Nephron progenitor cell (in vitro differentiated cells): ENCODE measurements around the gene LRFN4.

Source experiments
- DNase-seq: peaks from one replicate; pipeline ENCODE4 v3.0.0; 2021
- H3K27ac Mint-ChIP-seq: 2 replicates; pipeline ENCODE4 v1.8.0; 2021; ENCODE audit warnings: mild to moderate bottlenecking, moderate library complexity, mixed read lengths
- H3K27me3 Mint-ChIP-seq: 2 replicates; pipeline ENCODE4 v1.8.0; 2021; ENCODE audit warnings: mild to moderate bottlenecking, low read depth, mixed read lengths; ENCODE audit not compliant: poor library complexity
- H3K36me3 Mint-ChIP-seq: 2 replicates; pipeline ENCODE4 v1.8.0; 2021; ENCODE audit warnings: low read depth, mixed read lengths
- H3K4me1 Mint-ChIP-seq: 2 replicates; pipeline ENCODE4 v1.8.0; 2021; ENCODE audit warnings: mixed read lengths
- H3K4me3 Mint-ChIP-seq: 2 replicates; pipeline ENCODE4 v1.8.0; 2021; ENCODE audit warnings: mild to moderate bottlenecking, moderate library complexity, mixed read lengths
- H3K9me3 Mint-ChIP-seq: 2 replicates; pipeline ENCODE4 v1.8.0; 2021; ENCODE audit warnings: mild to moderate bottlenecking, moderate library complexity, mixed read lengths
- CTCF ChIP-seq: fragments of 200-600 bp; sonication (generic); IDR thresholded peaks from 2 replicates; pipeline ENCODE4 v1.5.0; 2021; ENCODE audit warnings: antibody characterized with exemption

Gene LRFN4

GRCh38 chr11:66858186-66858938 lies 1.5 kb downstream of the LRFN4 start:
- Mint-ChIP-seq H3K27ac (no peak overlapping the region), H3K4me3 (peak overlapping the region; percentile 81), H3K9me3 (no peaks in the 10 kb centered on the region), H3K4me1 (peaks cover 15% of the 10 kb centered on the region), H3K27me3 (no peaks in the 10 kb centered on the region), H3K36me3 (no peaks in the 10 kb centered on the region)
- TF ChIP-seq CTCF = no peak
- no peak for DNase-seq

- H3K27ac Mint-ChIP-seq = no peak overlapping the region
- H3K9me3 Mint-ChIP-seq = no peaks in the 10 kb centered on the region
- no peak for TF ChIP-seq CTCF
- DNase-seq = no peak
- no peaks in the 10 kb centered on the region for H3K36me3 Mint-ChIP-seq
- H3K27me3 Mint-ChIP-seq = no peaks in the 10 kb centered on the region
- peaks cover 15% of the 10 kb centered on the region for H3K4me1 Mint-ChIP-seq
- no peak overlapping the region for H3K4me3 Mint-ChIP-seq
These were observed 2.2 kb downstream of the LRFN4 start for GRCh38 chr11:66858939-66859685.

- H3K27ac Mint-ChIP-seq = no peak overlapping the region
- H3K27me3 Mint-ChIP-seq = no peaks in the 10 kb centered on the region
- DNase-seq = no peak
- H3K4me3 Mint-ChIP-seq = no peak overlapping the region
- TF ChIP-seq CTCF = no peak
- peaks cover 11% of the 10 kb centered on the region for H3K4me1 Mint-ChIP-seq
- H3K9me3 Mint-ChIP-seq = no peaks in the 10 kb centered on the region
- H3K36me3 Mint-ChIP-seq = no peaks in the 10 kb centered on the region
These were observed 3.0 kb downstream of the LRFN4 start for GRCh38 chr11:66859686-66860448.

- no peak for DNase-seq
- no peaks in the 10 kb centered on the region for H3K36me3 Mint-ChIP-seq
- H3K27ac Mint-ChIP-seq = no peak overlapping the region
- TF ChIP-seq CTCF = no peak
- H3K4me1 Mint-ChIP-seq = peaks cover 5% of the 10 kb centered on the region
- no peaks in the 10 kb centered on the region for H3K9me3 Mint-ChIP-seq
- H3K27me3 Mint-ChIP-seq = no peaks in the 10 kb centered on the region
- no peak overlapping the region for H3K4me3 Mint-ChIP-seq
These were observed 3.6 kb downstream of the LRFN4 start for GRCh38 chr11:66860449-66860831.

- no peak overlapping the region for H3K27ac Mint-ChIP-seq
These were observed 4.3 kb downstream of the LRFN4 start for GRCh38 chr11:66861038-66861773.

More at GRCh38 chr11:66861038-66861773, 4.3 kb downstream of the LRFN4 start:
- no peaks in the 10 kb centered on the region for H3K4me1 Mint-ChIP-seq
- no peak for DNase-seq
- no peak overlapping the region for H3K4me3 Mint-ChIP-seq
- H3K9me3 Mint-ChIP-seq = no peaks in the 10 kb centered on the region
- TF ChIP-seq CTCF = no peak
- no peaks in the 10 kb centered on the region for H3K27me3 Mint-ChIP-seq
- H3K36me3 Mint-ChIP-seq = no peaks in the 10 kb centered on the region
